Measurements from ENCODE around the gene DIPK2B. TPM values are rescaled to one million over a fixed set of nuclear protein-coding genes. Genes with fewer than 3 reads are reported as not detected.
A peak's percentile ranks its signal among the peaks of the same experiment; 100 is the strongest.

Gene DIPK2B, protein sequence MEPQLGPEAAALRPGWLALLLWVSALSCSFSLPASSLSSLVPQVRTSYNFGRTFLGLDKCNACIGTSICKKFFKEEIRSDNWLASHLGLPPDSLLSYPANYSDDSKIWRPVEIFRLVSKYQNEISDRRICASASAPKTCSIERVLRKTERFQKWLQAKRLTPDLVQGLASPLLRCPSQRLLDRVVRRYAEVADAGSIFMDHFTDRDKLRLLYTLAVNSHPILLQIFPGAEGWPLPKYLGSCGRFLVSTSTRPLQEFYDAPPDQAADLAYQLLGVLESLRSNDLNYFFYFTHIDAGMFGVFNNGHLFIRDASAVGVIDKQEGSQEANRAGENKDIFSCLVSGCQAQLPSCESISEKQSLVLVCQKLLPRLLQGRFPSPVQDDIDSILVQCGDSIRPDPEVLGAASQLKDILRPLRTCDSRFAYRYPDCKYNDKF
- total RNA-seq (2022) = not detected in 2 replicates
- Bru-seq, nascent RNA = not detected
- BruChase-seq, experiment 1, labeled RNA remaining after a 6-hour chase = percentile 2 among the genes with signal in this experiment
- not detected for BruChase-seq, experiment 2, labeled RNA remaining after a 2-hour chase
- long read RNA-seq = 0 reads

GRCh38 chrX:45200741-45201234, at the start of gene DIPK2B:
Gene DIPK2B (minus strand): TSS chrX:45200876. CDS start chrX:45200826, 50 bp downstream.
- peaks cover 6% of the 10 kb centered on the region for H3K36me3 Mint-ChIP-seq (ENCODE audit: insufficient read depth, unreplicated experiment)
- TF ChIP-seq CTCF (IDR thresholded peaks at IDR 0.05; ENCODE audit: unreplicated experiment) = no peak
- H3K27me3 Mint-ChIP-seq (ENCODE audit: insufficient read depth, unreplicated experiment) = peaks cover 96% of the 10 kb centered on the region
- ChIA-PET POLR2A (no interaction called here), CTCF (interaction anchor here (0.7 kb wide), 1 partner anchor 1419 kb away, joined by 3 read pairs; no protein-coding TSS in a partner anchor)
- DNase-seq (ENCODE audit: unreplicated experiment) = no peak
- no peak within 1 kb of the TSS for H3K4me3 Mint-ChIP-seq (ENCODE audit: unreplicated experiment)
- no peak within 1 kb of the TSS for H3K27ac Mint-ChIP-seq (ENCODE audit: low read depth, unreplicated experiment)
- no peaks in the 10 kb centered on the region for H3K4me1 Mint-ChIP-seq (ENCODE audit: insufficient read depth, unreplicated experiment)
- no TSS peak for BruUV-seq (replicated peaks)
- H3K9me3 Mint-ChIP-seq (ENCODE audit: unreplicated experiment) = peaks cover 8% of the 10 kb centered on the region
- intact Hi-C loops (cut with micrococcal nuclease) = no loop called here

DNA sequence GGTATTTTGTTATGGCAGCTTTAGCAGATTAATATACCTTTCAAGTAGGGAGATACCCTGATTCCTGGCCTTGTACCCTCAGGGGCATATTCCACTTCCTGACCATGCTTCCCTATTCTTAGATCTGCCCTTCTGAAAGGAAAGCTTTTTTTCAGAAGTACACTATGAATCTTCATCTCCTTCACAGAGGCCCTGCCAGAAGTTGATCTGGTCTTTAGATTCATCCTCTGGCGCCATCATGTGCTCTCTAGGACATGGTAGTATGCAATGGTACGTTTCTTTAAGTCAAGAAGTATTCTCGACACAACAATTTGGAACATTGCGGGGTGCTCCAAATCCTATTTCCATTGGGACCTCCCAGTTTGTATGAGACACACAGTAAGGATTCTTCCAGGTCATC, 39.6 kb upstream of the DIPK2B start:
- intact Hi-C loops (cut with micrococcal nuclease) = no loop called here
- H3K4me1 Mint-ChIP-seq (ENCODE audit: insufficient read depth, unreplicated experiment) = no peaks in the 10 kb centered on the region
- no peak overlapping the region for H3K4me3 Mint-ChIP-seq (ENCODE audit: unreplicated experiment)
- peaks cover 71% of the 10 kb centered on the region for H3K27me3 Mint-ChIP-seq (ENCODE audit: insufficient read depth, unreplicated experiment)
- TF ChIP-seq CTCF (IDR thresholded peaks at IDR 0.05; ENCODE audit: unreplicated experiment) = no peak
- DNase-seq (ENCODE audit: unreplicated experiment) = peak; percentile 3
- no peak overlapping the region for H3K27ac Mint-ChIP-seq (ENCODE audit: low read depth, unreplicated experiment)
- no TSS peak for BruUV-seq (replicated peaks)
- H3K36me3 Mint-ChIP-seq (ENCODE audit: insufficient read depth, unreplicated experiment) = no peaks in the 10 kb centered on the region
- POLR2A ChIA-PET = no interaction called here
- CTCF ChIA-PET = no interaction called here
- no peaks in the 10 kb centered on the region for H3K9me3 Mint-ChIP-seq (ENCODE audit: unreplicated experiment)

DNA sequence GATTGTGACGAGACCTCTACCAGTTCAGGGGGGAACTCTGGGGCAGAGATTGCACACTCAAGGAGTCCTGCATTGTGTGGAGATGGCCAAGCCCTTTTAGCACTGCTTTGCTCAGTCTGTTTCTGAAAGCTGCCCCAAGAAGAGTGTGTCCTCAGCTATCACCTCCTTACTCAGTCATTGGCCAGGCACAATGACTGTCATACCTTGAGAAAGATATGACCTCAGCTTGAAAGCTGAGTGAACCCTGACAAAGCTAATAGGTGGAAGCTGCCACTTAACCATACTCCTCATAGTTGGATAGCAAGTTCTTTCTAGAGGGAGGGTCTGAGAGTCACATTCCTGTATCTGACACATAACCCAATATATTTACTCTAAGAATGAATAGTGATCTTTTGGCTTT, 37.8 kb upstream of the DIPK2B start:
- H3K36me3 Mint-ChIP-seq (ENCODE audit: insufficient read depth, unreplicated experiment) = no peaks in the 10 kb centered on the region
- no peaks in the 10 kb centered on the region for H3K4me1 Mint-ChIP-seq (ENCODE audit: insufficient read depth, unreplicated experiment)
- no TSS peak for BruUV-seq (replicated peaks)
- no peak for DNase-seq (ENCODE audit: unreplicated experiment)
- CTCF ChIA-PET = no interaction called here
- peaks cover 62% of the 10 kb centered on the region for H3K27me3 Mint-ChIP-seq (ENCODE audit: insufficient read depth, unreplicated experiment)
- intact Hi-C loops (cut with micrococcal nuclease) = no loop called here
- H3K27ac Mint-ChIP-seq (ENCODE audit: low read depth, unreplicated experiment) = no peak overlapping the region
- H3K9me3 Mint-ChIP-seq (ENCODE audit: unreplicated experiment) = no peaks in the 10 kb centered on the region
- no peak overlapping the region for H3K4me3 Mint-ChIP-seq (ENCODE audit: unreplicated experiment)
- TF ChIP-seq CTCF (IDR thresholded peaks at IDR 0.05; ENCODE audit: unreplicated experiment) = no peak
- POLR2A ChIA-PET = interaction anchor here (0.6 kb wide), 1 partner anchor 1017 kb away, joined by 3 read pairs; no protein-coding TSS in a partner anchor

DNA sequence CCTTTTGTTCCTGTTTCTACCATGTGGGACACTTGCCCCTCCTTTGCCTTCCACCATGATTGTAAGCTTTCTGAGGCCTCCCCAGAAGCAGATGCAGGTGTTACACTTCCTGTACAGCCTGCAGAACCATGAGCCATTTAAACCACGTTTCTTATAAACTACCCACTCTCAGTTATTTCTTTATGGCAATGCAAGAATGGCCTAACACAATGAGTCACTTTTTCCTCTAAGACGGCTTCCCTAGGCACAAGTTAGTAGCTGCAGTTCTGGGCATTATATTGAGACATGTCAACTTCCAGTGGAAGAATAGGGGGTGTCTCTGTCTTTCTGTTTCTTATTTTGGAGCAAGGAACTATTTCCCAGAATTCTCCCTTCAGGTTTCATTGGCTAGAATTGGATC, 32.9 kb upstream of the DIPK2B start:
- CTCF ChIA-PET = no interaction called here
- TF ChIP-seq CTCF (IDR thresholded peaks at IDR 0.05; ENCODE audit: unreplicated experiment) = no peak
- H3K9me3 Mint-ChIP-seq (ENCODE audit: unreplicated experiment) = no peaks in the 10 kb centered on the region
- no peak for DNase-seq (ENCODE audit: unreplicated experiment)
- no TSS peak for BruUV-seq (replicated peaks)
- POLR2A ChIA-PET = interaction anchor here (0.9 kb wide), 1 partner anchor 22 kb away, joined by 3 read pairs; no protein-coding TSS in a partner anchor
- H3K36me3 Mint-ChIP-seq (ENCODE audit: insufficient read depth, unreplicated experiment) = no peaks in the 10 kb centered on the region
- H3K27ac Mint-ChIP-seq (ENCODE audit: low read depth, unreplicated experiment) = no peak overlapping the region
- no peaks in the 10 kb centered on the region for H3K4me1 Mint-ChIP-seq (ENCODE audit: insufficient read depth, unreplicated experiment)
- H3K4me3 Mint-ChIP-seq (ENCODE audit: unreplicated experiment) = no peak overlapping the region
- H3K27me3 Mint-ChIP-seq (ENCODE audit: insufficient read depth, unreplicated experiment) = peaks cover 61% of the 10 kb centered on the region
- intact Hi-C loops (cut with micrococcal nuclease) = no loop called here

Measured in MCF 10A (cell line).